CD4-positive, alpha-beta T cell (primary cell): ENCODE measurements around the gene MT1M. TPM values are rescaled to one million over a fixed set of nuclear protein-coding genes. Genes with fewer than 3 reads are reported as not detected.

ENCODE experiments used
- ATAC-seq: fragments of 200-7000 bp; cut with Tn5 transposase; one replicate; pipeline ENCODE4 v1.10.0; 2022; ENCODE audit warnings: mild to moderate bottlenecking; ENCODE audit not compliant: poor library complexity
- CTCF ChIA-PET: fragments of 350-600 bp; sonication (Branson Sonifier 250); formaldehyde crosslinking; loops from one replicate; lab custom pipeline; 2021; ENCODE audit warnings: antibody characterized with exemption, inconsistent platforms; lab: Charles Lee
- POLR2A ChIA-PET: fragments of 350-600 bp; sonication (Branson Sonifier 250); formaldehyde crosslinking; loops from one replicate; lab custom pipeline; 2021; ENCODE audit warnings: antibody characterized with exemption, inconsistent platforms; lab: Charles Lee
- DNase-seq, 14 experiments: peaks; one replicate each; pipeline ENCODE4 v3.0.0-alpha.2; 2013 to 2020; ENCODE audit warnings: mixed read lengths in 2 of 14
- H3K27ac ChIP-seq, 2 donors: one replicate each; pipeline versions ENCODE4 v1.5.1 to v1.7.0; 2013; ENCODE audit warnings: low read length in 2 of 2, low read depth in 1 of 2, mild to moderate bottlenecking in 1 of 2
- H3K27me3 ChIP-seq, 2 experiments: 1 replicate in 1 of 2; 2 replicates in 1 of 2; pipeline versions ENCODE4 v1.6.1 to v1.7.0; 2013; ENCODE audit warnings: low read length in 2 of 2, control low read depth in 1 of 2, mild to moderate bottlenecking in 1 of 2, moderate library complexity in 1 of 2; ENCODE audit not compliant: insufficient read depth in 2 of 2, control insufficient read depth in 1 of 2
- H3K36me3 ChIP-seq: one replicate; pipeline ENCODE4 v1.6.1; 2013; ENCODE audit warnings: low read length, control low read depth; ENCODE audit not compliant: insufficient read depth
- H3K4me1 ChIP-seq: one replicate; pipeline ENCODE4 v1.6.1; 2013; ENCODE audit warnings: low read length, control low read depth; ENCODE audit not compliant: insufficient read depth
- H3K4me3 ChIP-seq: one replicate; pipeline ENCODE4 v1.5.1; 2013; ENCODE audit warnings: mild to moderate bottlenecking, low read length, moderate library complexity
- H3K9me3 ChIP-seq, 2 experiments: 1 replicate in 1 of 2; 2 replicates in 1 of 2; pipeline versions ENCODE4 v1.6.1 to v1.7.0; 2013; ENCODE audit warnings: low read length in 2 of 2, mild to moderate bottlenecking in 2 of 2, control low read depth in 1 of 2, moderate library complexity in 1 of 2; ENCODE audit not compliant: control insufficient read depth in 1 of 2, insufficient read depth in 1 of 2
- H3K27ac Mint-ChIP-seq: one replicate; pipeline ENCODE4 v1.8.0; 2020; ENCODE audit warnings: mixed read lengths
- H3K27me3 Mint-ChIP-seq: one replicate; pipeline ENCODE4 v1.8.0; 2021; ENCODE audit warnings: mixed read lengths
- H3K36me3 Mint-ChIP-seq: one replicate; pipeline ENCODE4 v1.8.0; 2021; ENCODE audit warnings: low read depth, mixed read lengths
- H3K4me1 Mint-ChIP-seq: one replicate; pipeline ENCODE4 v1.8.0; 2021; ENCODE audit warnings: low read depth, mixed read lengths
- H3K4me3 Mint-ChIP-seq: one replicate; pipeline ENCODE4 v1.8.0; 2020; ENCODE audit warnings: mild to moderate bottlenecking, mixed read lengths
- H3K9me3 Mint-ChIP-seq: one replicate; pipeline ENCODE4 v1.8.0; 2020; ENCODE audit warnings: mixed read lengths
- intact Hi-C, 2 experiments: fragments of 100-400 bp; cut with DNase I in 1 of 2; cut with micrococcal nuclease in 1 of 2; formaldehyde crosslinking; loops; one replicate each; pipeline versions ENCODE4 v1.15.1 to v1.9.0; 2023 to 2025; cut with DNase I, micrococcal nuclease
- total RNA-seq, 174 experiments: library from RNA in 2 of 174; stranded (reverse) in 2 of 174; gene quantifications; one replicate each; pipeline ENCODE4 v1.2.3 and lab custom pipeline; 2021 to 2026
- TF ChIP-seq, protein P1 (sequence below): fragments of 200-600 bp; IDR thresholded peaks from one replicate; pipeline ENCODE4 v1.8.0; 2022; ENCODE audit warnings: antibody characterized with exemption, mild to moderate bottlenecking

The MT1M gene
- total RNA-seq, 2 experiments from 2014 or later = not detected

DNA sequence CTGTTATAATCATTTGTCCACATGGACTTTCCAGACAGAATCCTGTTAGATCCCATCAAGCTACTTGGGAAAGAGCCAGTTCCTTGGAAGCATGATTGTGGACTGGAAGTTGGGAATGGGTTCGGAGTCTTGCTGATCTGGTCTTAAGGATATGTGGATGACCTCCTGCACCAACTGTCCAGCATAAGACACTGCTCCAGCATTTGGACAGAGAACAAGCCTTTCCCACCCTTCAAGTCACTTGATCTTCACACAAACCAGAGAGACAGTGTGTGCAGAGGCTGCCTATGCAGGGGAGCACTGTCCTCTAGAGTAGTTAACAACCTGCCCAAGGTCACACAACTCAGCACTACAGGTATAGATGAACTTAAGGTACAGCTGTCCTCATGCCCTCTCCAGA is 13.4 kb downstream of the MT1M start:
- CTCF ChIA-PET = no interaction called here
- Mint-ChIP-seq H3K9me3 (no peaks in the 10 kb centered on the region), H3K4me1 (peaks cover 21% of the 10 kb centered on the region), H3K27ac (no peak overlapping the region), H3K27me3 (peaks cover 42% of the 10 kb centered on the region), H3K4me3 (no peak overlapping the region), H3K36me3 (no peaks in the 10 kb centered on the region)
- POLR2A ChIA-PET = no interaction called here
- intact Hi-C loops = no loop called here
- no peak overlapping the region for H3K27ac ChIP-seq
- H3K4me1 ChIP-seq = peaks cover 21% of the 10 kb centered on the region
- TF ChIP-seq, protein P1, sequence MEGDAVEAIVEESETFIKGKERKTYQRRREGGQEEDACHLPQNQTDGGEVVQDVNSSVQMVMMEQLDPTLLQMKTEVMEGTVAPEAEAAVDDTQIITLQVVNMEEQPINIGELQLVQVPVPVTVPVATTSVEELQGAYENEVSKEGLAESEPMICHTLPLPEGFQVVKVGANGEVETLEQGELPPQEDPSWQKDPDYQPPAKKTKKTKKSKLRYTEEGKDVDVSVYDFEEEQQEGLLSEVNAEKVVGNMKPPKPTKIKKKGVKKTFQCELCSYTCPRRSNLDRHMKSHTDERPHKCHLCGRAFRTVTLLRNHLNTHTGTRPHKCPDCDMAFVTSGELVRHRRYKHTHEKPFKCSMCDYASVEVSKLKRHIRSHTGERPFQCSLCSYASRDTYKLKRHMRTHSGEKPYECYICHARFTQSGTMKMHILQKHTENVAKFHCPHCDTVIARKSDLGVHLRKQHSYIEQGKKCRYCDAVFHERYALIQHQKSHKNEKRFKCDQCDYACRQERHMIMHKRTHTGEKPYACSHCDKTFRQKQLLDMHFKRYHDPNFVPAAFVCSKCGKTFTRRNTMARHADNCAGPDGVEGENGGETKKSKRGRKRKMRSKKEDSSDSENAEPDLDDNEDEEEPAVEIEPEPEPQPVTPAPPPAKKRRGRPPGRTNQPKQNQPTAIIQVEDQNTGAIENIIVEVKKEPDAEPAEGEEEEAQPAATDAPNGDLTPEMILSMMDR = no peak
- peaks cover 0 to 5% of the 10 kb centered on the region in 2 experiments for H3K9me3 ChIP-seq
- H3K27me3 ChIP-seq = peaks cover 3 to 18% of the 10 kb centered on the region in 2 experiments
- H3K4me3 ChIP-seq = no peak overlapping the region
- DNase-seq = no peak
- no peak for ATAC-seq
- H3K36me3 ChIP-seq = no peaks in the 10 kb centered on the region

DNA sequence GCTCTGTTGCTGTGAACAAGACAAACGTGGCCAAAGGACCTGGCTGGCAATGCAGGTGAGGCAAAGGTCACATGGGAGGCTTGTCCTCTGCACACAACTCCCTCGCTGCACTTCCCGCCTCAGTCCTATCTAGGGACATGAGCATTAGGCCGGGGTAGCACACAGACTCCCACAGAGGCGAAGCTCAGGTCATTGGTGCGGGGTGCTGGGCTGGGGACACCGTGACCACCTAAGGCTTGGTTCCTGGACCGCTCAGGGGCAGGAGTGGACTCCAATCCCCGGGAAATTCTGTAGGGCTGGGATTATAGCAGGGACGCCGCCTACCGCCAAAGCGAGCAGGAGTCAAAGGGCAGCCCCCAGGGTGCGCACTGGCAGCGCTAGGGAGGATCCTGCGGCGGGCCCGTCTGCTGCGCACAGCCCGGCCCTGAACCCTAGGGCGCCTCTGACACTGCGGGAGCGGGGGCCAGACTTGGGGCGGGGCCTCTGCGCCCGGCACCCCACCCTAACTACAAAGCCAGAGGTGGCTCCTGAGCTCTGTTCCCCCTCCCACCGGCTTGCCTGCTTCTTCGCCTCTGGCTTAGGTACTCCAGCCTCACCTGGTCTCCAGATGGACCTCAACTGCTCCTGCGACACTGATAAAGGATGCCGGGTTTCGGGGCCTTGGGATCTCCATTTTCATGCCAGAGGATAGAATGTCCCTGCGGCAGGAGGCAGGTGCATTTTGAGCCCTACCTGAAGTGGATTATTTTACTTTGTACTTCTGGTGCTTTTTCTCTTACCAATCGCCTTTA is 15.4 kb downstream of the MT1M start:
- H3K4me3 Mint-ChIP-seq = no peak overlapping the region
- peaks cover 5 to 18% of the 10 kb centered on the region in 2 experiments for H3K27me3 ChIP-seq
- DNase-seq = no peak
- TF ChIP-seq, protein P1 = no peak
- H3K27ac Mint-ChIP-seq = no peak overlapping the region
- H3K27me3 Mint-ChIP-seq = peaks cover 47% of the 10 kb centered on the region
- ATAC-seq = no peak
- H3K36me3 Mint-ChIP-seq = no peaks in the 10 kb centered on the region
- H3K9me3 Mint-ChIP-seq = no peaks in the 10 kb centered on the region
- H3K4me1 ChIP-seq = peaks cover 17% of the 10 kb centered on the region
- no peak overlapping the region for H3K27ac ChIP-seq
- no peaks in the 10 kb centered on the region for H3K36me3 ChIP-seq
- peaks cover 15% of the 10 kb centered on the region for H3K4me1 Mint-ChIP-seq
- H3K4me3 ChIP-seq = no peak overlapping the region
- ChIA-PET CTCF (no interaction called here), POLR2A (no interaction called here)
- H3K9me3 ChIP-seq = peaks cover 0 to 5% of the 10 kb centered on the region in 2 experiments
- intact Hi-C loops = no loop called here

DNA sequence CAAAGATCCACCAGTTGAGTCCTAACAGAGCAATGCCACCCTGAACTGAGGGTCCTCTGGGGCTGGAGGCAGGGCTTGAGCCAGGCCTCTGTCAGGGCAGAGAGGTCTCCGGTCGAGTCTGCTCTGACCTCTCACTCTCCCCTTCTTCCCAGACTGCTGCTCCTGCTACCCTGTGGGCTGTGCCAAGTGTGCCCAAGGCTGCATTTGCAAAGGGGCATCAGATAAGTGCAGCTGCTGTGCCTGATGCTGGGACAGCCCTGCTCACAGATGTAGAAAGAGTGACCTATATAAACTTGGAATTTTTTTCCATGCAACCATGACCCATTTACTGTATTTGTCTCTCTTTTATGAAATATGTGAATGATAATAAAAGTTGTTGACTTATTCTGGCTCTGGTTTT is 16.8 kb downstream of the MT1M start:
- TF ChIP-seq, protein P1 = no peak
- POLR2A ChIA-PET = no interaction called here
- Histone ChIP-seq H3K27me3 (peaks cover 5 to 18% of the 10 kb centered on the region in 2 experiments), H3K36me3 (no peaks in the 10 kb centered on the region), H3K4me1 (peaks cover 3% of the 10 kb centered on the region), H3K9me3 (peaks cover 0 to 5% of the 10 kb centered on the region in 2 experiments), H3K4me3 (no peak overlapping the region), H3K27ac (no peak overlapping the region)
- ATAC-seq = no peak
- Mint-ChIP-seq H3K27ac (no peak overlapping the region), H3K4me1 (peaks cover under 1% of the 10 kb centered on the region), H3K27me3 (peaks cover 48% of the 10 kb centered on the region), H3K4me3 (no peak overlapping the region), H3K36me3 (no peaks in the 10 kb centered on the region), H3K9me3 (no peaks in the 10 kb centered on the region)
- no peak for DNase-seq
- CTCF ChIA-PET = no interaction called here
- intact Hi-C loops = no loop called here
